Measurements from ENCODE around the gene NBPF1. TPM values are rescaled to one million over a fixed set of nuclear protein-coding genes. Genes with fewer than 3 reads are reported as not detected.
"Not testable (repeated sequence)": the region's sequence is repeated elsewhere in the genome, so short reads cannot be mapped to it uniquely, and the experiment has no call there.

The NBPF1 gene
- total RNA-seq, 4 donors from 2014 or later = 22.9 to 63.6 (median 41.6) TPM

DNA sequence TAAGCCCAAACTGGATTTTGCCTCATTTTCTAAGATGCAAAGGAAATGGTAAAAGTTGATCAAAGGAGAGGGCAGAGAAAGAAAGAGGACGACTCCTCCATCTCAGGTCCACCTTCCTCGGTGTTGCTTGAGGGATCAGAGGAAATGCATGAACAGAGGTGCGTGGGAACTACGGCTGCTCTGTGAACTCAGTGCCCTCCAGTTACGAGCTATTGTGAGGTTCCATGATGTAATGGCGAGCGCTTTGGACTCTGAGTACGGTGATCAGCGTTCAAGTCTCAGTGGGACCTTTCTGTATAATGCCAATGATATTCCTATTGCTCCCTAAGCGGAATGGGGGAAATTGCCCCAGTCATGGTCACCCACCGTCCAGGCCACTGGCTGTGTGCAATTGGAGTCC is 60.1 kb downstream of the NBPF1 start:
- ATAC-seq (ENCODE audit: low FRiP score); DNase-seq (ENCODE audit: low spot score): not testable (repeated sequence)

DNA sequence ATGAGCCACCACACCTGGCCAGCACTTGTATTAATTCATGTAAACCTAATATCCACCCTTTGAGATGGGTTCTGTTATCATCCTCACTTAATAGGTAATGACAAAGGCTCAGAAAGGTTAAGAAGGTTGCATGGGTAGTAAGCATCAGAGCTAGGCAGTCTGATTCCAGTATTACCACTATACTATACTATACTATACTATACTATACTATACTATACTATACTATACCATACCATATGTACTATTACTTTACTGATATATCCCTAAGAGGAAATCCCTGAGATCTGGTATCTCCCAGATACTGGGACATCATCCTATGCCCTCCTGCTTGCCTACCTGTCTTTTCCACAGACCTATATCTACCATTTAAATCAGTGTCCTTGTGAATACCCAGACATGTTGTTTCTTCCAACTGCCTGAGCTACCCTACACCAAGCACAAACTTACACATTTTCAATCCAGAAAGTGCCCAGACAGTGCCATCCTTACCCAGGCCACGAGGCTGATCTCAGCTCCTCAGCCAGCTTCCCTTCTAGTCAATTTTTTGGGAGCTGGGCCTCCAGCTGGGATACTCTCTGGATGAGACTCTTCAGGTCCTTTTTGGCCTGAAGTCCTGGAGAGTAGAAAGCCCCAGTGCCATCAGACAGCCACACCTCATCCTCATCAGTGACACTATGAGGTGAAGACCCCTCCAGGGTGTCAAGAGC is 63.0 kb downstream of the NBPF1 start:
- ATAC-seq (ENCODE audit: low FRiP score); DNase-seq (ENCODE audit: low spot score): not testable (repeated sequence)

DNA sequence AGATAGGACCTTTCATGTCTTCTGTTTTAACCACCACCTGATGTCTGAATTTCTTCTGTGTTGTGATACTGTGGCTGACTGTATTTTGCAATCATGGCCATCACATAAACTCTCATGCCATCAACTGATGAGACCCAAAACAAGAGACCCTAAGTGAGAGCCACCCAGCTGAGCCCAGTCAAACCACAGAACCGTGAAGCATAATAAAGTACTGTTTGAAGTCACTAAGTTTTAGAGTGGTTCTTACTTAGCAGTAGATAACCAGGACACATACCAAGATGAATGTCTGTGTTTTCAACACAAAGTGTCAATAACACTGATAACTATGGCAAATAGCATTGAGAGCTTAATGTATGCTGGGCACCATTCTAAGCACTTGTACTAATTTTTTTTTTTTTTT is 63.8 kb downstream of the NBPF1 start:
- not testable (repeated sequence) for ATAC-seq (ENCODE audit: low FRiP score); DNase-seq (ENCODE audit: low spot score)

DNA sequence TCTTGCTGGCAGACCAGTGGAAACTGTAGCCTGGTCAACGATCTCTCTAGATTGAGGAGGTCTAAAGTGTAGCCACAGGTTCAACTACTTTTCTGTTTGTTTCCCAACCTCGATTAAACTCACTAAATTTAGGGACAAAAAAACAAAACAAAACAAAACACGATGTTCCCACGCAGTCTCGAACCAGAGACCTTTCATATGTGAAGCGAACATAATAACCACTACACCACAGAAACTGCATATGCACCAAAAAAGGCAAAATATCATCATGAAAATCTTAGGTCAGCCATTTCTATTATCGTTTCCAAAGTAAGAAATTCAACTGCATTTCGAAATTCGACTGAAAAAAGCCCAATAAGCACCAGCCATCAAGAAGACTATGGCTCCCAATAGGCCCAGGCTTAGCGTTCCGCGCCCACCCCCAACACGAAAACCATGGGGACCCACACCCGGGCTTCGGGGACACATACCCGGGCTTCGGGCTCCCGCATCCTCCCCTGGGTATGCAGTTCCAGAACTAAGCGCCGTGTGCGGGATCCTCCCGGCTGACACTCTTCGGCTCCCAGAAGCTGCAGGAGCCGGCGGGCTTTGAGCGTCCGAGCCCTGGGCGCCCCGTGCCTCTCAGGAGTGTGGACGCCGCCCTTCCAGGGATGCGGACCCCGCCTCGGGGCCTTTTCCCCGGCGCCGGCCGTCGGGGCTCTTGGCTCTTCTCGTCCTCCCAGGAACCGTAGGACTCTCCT is 65.7 kb downstream of the NBPF1 start:
- ATAC-seq (ENCODE audit: low FRiP score) = not testable (repeated sequence)

DNA sequence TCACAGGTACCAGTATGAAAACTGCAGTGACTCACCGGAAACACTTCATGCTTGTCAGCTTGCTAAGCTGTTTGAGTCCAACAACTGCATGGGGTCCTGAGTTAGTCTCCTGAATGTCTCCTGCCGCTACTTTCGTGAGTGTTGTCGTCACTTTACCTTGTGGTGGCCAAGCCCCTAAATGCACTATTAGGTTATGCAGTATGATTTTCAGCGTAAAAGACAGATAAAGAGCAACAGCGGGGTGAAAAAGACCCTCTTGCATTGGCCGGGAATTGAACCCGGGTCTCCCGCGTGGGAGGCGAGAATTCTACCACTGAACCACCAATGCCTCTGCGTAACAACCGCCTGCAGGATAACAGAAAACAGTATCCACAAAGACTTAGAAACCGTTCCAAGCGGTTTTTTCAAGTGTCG is 67.7 kb downstream of the NBPF1 start:
- ATAC-seq (ENCODE audit: low FRiP score); DNase-seq (ENCODE audit: low spot score): not testable (repeated sequence)

More for the DNA sequence above, 65.7 kb downstream of the NBPF1 start:
- not testable (repeated sequence) for DNase-seq (ENCODE audit: low spot score)

DNA sequence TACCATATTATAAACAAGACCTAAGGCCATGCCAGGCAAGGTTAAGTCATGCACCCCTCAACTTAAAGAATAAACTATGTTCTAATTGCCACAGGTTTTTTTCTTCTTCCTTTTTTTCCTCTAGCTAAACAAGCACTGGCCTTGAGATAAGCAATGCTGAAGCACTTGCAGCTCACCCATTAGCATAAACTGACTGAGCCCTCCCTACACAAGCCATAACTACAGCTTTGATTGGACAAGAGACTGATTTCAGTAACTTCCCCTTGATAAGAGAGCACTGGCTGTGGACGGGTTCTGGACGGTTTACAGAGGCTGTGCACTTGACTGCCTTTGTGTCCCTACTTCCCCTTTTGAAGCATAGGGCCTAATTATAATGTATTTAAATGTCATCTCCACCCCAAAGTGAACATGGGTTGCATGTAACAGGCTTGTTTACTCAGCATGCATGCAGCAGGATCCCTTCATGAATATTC is 72.9 kb downstream of the NBPF1 start:
- not testable (repeated sequence) for ATAC-seq (ENCODE audit: low FRiP score); DNase-seq (ENCODE audit: low spot score)

DNA sequence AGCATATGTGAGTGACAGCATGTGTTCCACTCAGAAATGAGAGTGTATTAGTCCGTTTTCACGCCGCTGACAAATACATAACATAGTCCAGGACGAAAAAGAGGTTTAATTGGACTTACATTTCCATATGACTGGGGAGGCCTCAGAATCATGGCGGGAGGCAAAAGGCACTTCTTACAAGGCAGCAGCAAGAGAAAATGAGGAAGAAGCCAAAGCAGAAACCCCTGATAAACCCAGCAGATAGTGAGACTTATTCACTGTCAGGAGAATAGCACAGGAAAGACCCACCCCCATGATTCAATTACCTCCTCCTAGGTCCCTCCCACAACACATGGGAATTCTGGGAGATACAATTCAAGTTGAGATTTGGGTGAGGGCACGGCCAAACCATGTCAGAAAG is 75.8 kb downstream of the NBPF1 start:
- ATAC-seq (ENCODE audit: low FRiP score); DNase-seq (ENCODE audit: low spot score): not testable (repeated sequence)

DNA sequence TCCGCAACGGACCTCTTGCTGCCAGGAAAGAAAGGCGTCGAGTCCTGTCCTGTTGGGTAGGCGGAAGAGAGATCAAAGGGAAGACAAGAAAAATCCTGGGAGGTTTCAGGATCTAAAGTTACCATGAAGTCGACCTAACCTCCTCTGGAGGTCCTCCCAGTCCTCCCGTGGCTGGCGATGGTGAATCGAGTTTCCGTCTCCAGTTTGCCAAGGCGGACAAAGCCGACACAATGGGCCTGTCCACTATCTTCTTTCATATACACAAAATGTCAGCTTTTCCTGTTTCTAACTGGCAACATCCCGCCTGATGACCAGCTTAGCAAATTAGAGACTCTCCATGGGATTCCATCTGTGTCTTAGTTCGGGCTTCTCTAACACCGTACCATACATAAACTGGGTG is 76.6 kb downstream of the NBPF1 start:
- not testable (repeated sequence) for ATAC-seq (ENCODE audit: low FRiP score); DNase-seq (ENCODE audit: low spot score)

DNA sequence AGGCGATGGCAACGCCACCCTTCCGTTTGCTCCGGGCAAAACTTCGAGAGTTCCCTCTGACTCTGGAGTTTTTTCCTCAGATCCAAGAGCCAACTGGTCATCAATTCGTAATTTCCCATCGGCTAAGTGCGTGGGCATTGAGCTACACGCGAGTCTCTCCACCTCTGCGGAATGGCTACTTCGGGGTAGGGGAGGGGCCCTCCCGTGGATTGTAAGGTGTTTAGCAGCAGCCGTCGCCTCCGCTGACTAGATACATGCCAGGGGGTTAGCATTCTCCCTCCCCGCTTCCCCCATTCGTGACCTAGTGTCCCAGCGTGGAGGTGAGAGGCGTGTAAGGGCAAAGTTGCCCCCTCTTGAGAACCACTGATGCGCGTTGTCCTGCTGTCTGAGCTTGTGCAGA is 77.5 kb downstream of the NBPF1 start:
- peak; percentile 64 for ATAC-seq (ENCODE audit: low FRiP score)
- DNase-seq (ENCODE audit: low spot score) = not testable (repeated sequence)

DNA sequence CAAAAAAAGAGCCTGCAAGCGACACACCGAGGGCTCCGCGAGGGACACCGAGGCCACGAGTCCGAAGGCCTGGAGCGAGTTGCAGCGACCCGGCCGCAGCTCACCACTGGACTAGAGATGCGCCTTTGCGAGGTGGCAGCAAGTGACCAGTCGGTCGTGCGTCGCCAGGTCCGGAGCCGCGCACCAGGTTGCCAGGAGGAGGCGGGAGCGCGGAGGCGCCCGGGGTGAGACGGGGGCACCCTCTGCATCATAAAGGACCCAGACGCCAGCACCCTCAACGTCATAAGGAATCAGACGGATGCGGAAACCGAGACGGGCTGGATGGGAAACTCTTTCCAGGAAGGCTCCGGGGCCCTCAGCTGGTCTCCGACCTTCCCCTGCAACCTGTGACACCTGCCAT is 77.9 kb downstream of the NBPF1 start:
- DNase-seq (ENCODE audit: low spot score); ATAC-seq (ENCODE audit: low FRiP score): not testable (repeated sequence)

DNA sequence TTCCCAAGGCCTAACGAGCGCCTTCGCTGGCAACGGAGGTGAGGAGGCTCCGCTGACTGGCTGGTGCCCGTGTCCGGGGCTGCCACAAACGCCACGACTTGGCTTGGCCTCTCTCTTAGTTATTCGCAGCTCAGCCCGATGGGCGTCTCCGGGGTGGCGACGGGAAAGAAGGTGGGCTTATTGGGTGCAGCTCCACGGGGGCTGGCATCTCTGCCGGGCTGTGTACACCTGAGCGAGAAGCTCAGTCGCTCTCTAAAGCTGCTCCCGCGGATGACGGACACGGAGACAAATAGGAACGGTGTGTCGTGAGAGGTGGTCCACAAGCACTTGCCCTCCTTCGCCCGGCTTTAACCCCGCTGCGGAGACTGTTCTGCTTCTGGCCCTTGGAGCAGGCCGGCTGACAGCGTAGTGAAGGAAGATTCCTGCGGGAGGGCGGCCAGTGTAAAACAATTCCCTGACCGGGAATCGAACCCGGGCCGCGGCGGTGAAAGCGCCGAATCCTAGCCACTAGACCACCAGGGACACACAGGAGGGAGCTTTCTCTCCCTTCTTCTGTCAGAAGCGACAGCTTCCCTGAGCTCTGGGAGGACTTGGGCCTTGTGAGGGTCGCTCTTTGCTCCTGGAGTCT is 78.4 kb downstream of the NBPF1 start:
- peak; percentile 54 for ATAC-seq (ENCODE audit: low FRiP score)
- DNase-seq (ENCODE audit: low spot score) = not testable (repeated sequence)

DNA sequence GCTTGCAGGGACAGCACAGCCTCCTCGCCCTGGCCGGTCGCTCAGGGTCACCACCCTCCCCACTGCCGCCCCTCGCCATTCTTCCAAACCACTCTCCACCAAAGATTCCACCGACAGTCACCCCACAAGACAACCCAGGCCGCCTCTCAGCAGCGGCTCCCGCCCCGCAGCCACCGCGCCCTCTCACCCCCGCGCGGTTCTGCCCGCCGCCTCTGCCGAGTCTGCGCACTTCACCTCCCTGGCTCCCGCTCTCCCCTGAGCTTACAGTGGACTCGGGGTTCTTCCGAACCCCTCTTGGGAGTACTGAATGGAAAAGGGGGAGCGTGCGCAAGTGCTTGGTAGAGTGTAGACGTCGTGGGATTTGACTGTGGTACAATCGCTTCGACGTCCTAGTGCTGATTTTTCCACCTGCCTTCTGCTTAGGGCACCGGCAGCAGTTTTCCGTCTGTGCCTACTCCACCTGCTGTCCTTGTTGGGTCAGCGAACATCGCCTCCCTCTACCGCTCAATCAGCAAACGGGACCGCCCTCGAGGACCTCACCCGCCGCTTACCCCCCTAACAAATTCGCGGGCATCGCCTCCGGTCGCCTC is 79.0 kb downstream of the NBPF1 start:
- ATAC-seq (ENCODE audit: low FRiP score); DNase-seq (ENCODE audit: low spot score): not testable (repeated sequence)

DNA sequence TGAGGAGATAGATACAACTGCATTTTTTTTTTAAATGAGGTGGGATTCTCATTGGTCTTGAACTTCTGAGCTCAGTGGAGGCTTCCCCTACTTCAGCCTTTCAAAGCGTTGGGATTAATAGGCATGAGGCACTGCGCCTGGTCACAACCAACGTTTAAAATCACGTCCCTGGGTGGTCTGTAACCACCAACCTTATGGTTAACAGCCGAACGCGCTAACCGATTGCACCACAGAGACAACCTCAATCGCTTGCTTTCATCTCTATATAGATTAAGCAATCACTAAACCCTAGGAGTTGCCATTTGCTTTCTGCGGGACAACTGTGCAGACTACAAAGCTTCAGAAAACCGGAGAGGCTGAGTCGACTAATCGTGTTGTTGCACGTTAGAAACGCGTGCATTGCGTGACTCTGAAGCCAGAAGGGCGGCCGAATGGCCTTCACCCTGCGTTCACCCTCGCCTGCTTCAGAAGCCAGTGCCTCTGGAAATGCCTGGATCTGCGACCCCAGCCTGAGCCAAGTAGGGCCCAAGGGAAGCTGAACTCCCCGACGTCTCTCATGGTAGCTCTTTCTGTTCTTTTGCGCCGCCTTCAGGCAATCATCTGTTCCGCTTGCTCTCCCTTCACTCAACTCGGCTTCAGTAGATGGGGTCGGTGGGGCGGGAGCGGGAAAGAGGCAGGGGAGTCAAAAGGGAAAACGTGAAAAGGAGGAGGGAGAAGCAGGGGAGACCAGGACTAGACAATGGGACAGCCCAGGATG is 81.0 kb downstream of the NBPF1 start:
- not testable (repeated sequence) for DNase-seq (ENCODE audit: low spot score); ATAC-seq (ENCODE audit: low FRiP score)

DNA sequence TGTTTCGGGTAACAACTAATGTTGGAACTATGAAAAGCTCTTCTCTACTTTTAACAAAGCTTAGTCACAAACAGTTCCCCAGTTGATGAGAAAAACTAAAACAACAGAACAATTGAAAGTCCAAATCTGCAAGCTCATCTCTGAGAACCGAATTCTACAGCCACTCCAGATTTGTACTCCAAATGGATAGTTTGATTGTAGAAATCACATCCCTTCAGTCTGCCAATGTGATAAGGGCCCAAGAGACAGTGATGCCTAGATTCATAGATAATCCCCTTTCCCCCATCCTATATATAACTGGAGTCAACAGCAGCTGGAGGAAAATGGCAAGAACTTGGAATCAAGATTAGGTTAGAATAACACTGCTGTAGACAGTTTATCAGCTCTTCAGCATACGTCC is 85.0 kb downstream of the NBPF1 start:
- DNase-seq (ENCODE audit: low spot score); ATAC-seq (ENCODE audit: low FRiP score): not testable (repeated sequence)

DNA sequence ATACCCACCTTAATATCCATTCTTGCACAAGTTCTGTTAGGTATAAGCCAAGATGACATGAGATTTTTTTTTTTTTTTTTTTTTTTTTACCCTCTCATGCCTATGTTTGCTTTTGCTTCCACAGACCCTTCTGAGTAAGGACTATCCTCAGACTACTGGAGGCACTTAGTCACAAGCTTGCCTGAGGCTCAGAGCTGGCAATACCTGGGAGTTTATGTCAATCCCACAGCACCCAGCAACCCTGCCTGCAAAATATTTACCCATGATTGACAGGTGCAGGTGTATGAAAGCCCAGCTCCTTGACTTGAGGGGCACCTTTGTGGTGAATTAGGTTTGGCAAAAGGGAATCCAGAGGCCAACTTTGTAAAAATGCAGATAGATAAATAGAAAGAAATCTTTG is 87.6 kb downstream of the NBPF1 start:
- DNase-seq (ENCODE audit: low spot score); ATAC-seq (ENCODE audit: low FRiP score): not testable (repeated sequence)

DNA sequence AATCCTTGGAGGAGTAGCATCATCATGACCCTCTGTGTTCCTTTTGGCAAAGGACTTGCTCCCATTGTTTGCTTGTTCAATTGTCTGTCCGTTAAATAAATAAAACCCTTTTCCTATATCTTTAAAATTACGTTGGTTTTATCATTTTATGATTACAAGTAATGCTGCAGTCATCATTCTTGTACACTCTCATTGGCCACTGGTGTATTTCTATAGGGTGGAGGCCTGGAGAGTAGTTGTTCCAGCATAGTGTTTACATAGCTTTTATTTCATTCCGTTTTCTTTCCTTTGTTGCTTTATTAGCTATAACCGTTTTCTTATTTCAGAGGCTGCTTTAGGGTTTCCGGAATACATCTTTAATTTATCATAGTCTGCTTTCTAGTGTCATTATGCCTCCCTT is 91.7 kb downstream of the NBPF1 start:
- DNase-seq (ENCODE audit: low spot score); ATAC-seq (ENCODE audit: low FRiP score): not testable (repeated sequence)

Data from omental fat pad (tissue), 4 donors.